Heart left ventricle (tissue), 13 donors: ENCODE measurements around the gene CLEC2L.

ENCODE experiments used
- POLR2A ChIP-seq, 2 donors: fragments of 450-650 bp; IDR thresholded peaks; one replicate each; pipeline ENCODE4 v1.6.1; 2017; ENCODE audit warnings: antibody characterized with exemption in 2 of 2, mild to moderate bottlenecking in 2 of 2, moderate library complexity in 2 of 2
- TF ChIP-seq, protein P1 (sequence below), 12 donors: fragments of 200-600 bp; sonication (generic) in 4 of 12; IDR thresholded peaks; one replicate each; pipeline versions ENCODE4 v1.5.0 to v1.8.0; 2018 to 2022; ENCODE audit warnings: antibody characterized with exemption in 12 of 12, mild to moderate bottlenecking in 5 of 12
- donor health status: ischemic (EF 13 %, LVEDD 7.1; RV severe dilation, severe dysfunction).
- donor health status: DM: no; HTN: yes; CAD: no.
- donor health status: DM: no; HTN: no; CAD: no.
- donor health status: ischemic (EF 25% LVEDD 6.9; RV normal size, moderate dysfunction).
- donor health status: ischemic (EF 25% LVEDD 5.7; RV mildly dilated, moderate dysfunction).
- donor health status: ischemic (EF 35%, LVEDD 5.7; RV mildly dilated, moderate dysfunction).
- donor health status: nonischemic (EF 11% LVEDD 7.7; RV severe dilation, severe dysfunction).
- donor health status: DM: yes; HTN: yes; CAD: no.
- donor health status: PGD.
- donor health status: ischemic (EF 29% LVEDD 5.4; RV normal size, mild dysfunction).
- donor health status: nonischemic (EF 23%, LVEDD 6.1; RV moderate dilation, normal function).

GRCh38 chr7:139541600-139542307 is 18.3 kb downstream of the CLEC2L start:
- TF ChIP-seq, protein P1, sequence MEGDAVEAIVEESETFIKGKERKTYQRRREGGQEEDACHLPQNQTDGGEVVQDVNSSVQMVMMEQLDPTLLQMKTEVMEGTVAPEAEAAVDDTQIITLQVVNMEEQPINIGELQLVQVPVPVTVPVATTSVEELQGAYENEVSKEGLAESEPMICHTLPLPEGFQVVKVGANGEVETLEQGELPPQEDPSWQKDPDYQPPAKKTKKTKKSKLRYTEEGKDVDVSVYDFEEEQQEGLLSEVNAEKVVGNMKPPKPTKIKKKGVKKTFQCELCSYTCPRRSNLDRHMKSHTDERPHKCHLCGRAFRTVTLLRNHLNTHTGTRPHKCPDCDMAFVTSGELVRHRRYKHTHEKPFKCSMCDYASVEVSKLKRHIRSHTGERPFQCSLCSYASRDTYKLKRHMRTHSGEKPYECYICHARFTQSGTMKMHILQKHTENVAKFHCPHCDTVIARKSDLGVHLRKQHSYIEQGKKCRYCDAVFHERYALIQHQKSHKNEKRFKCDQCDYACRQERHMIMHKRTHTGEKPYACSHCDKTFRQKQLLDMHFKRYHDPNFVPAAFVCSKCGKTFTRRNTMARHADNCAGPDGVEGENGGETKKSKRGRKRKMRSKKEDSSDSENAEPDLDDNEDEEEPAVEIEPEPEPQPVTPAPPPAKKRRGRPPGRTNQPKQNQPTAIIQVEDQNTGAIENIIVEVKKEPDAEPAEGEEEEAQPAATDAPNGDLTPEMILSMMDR (IDR thresholded peaks at IDR 0.05), result no peak
- TF ChIP-seq POLR2A (IDR thresholded peaks at IDR 0.05), result no peak
